DND-41 (cell line): Measurements from ENCODE around the gene ADH1C.

Experiments used
- ATAC-seq: fragments of 200-7000 bp; cut with Tn5 transposase; 3 replicates; pipeline ENCODE4 v1.9.1; 2021; ENCODE audit warnings: low read depth; ENCODE audit not compliant: insufficient read depth
- DNase-seq: peaks from one replicate; pipeline ENCODE4 v3.0.0-alpha.2; 2020
- H2AFZ ChIP-seq: 2 replicates; pipeline ENCODE4 v1.6.0; 2012; ENCODE audit warnings: low read depth, low read length
- H3K27ac ChIP-seq: 2 replicates; pipeline ENCODE4 v1.5.1; 2012; ENCODE audit warnings: low read length, inconsistent platforms
- H3K27me3 ChIP-seq: fragments of 200-600 bp; sonication (generic); 2 replicates; pipeline ENCODE4 v1.6.0; 2012; ENCODE audit warnings: low read length, mild to moderate bottlenecking, inconsistent platforms; ENCODE audit not compliant: insufficient read depth, poor library complexity
- H3K36me3 ChIP-seq: 2 replicates; pipeline ENCODE4 v1.5.1; 2012; ENCODE audit warnings: low read length, inconsistent platforms; ENCODE audit not compliant: insufficient read depth
- H3K4me1 ChIP-seq: 2 replicates; pipeline ENCODE4 v1.5.1; 2012; ENCODE audit warnings: mild to moderate bottlenecking, low read length; ENCODE audit not compliant: insufficient read depth
- H3K4me2 ChIP-seq: 2 replicates; pipeline ENCODE4 v1.6.0; 2012; ENCODE audit warnings: mild to moderate bottlenecking, moderate library complexity, low read length, inconsistent platforms; ENCODE audit not compliant: insufficient read depth
- H3K4me3 ChIP-seq, 2 experiments: fragments of 200-600 bp in 1 of 2; shearing (Covaris generic) in 1 of 2; 2 replicates each; pipeline ENCODE4 v1.5.1; 2012 to 2016; ENCODE audit warnings: inconsistent platforms in 2 of 2, low read length in 2 of 2, mild to moderate bottlenecking in 2 of 2, low read depth in 1 of 2, moderate library complexity in 1 of 2
- H3K79me2 ChIP-seq: 2 replicates; pipeline ENCODE4 v1.6.0; 2012; ENCODE audit warnings: low read length, inconsistent platforms; ENCODE audit not compliant: insufficient read depth
- H3K9ac ChIP-seq: 2 replicates; pipeline ENCODE4 v1.6.0; 2012; ENCODE audit warnings: low read depth, mild to moderate bottlenecking, inconsistent platforms, low read length, moderate library complexity
- H3K9me3 ChIP-seq: 2 replicates; pipeline ENCODE4 v1.5.1; 2012; ENCODE audit warnings: low read length, moderate library complexity, mild to moderate bottlenecking, inconsistent platforms; ENCODE audit not compliant: insufficient read depth, severe bottlenecking
- H4K20me1 ChIP-seq: 2 replicates; pipeline ENCODE4 v1.6.0; 2012; ENCODE audit warnings: low read length; ENCODE audit not compliant: insufficient read depth
- EZH2 ChIP-seq: IDR thresholded peaks from 3 replicates; pipeline ENCODE4 v1.6.1; 2012; ENCODE audit warnings: borderline replicate concordance, low read depth, mild to moderate bottlenecking, moderate library complexity, low read length, inconsistent platforms; ENCODE audit not compliant: severe bottlenecking
- TF ChIP-seq, protein P1 (sequence below): IDR thresholded peaks from 2 replicates; pipeline ENCODE4 v1.5.1; 2012; ENCODE audit warnings: borderline replicate concordance, low read length, moderate library complexity, mild to moderate bottlenecking; ENCODE audit not compliant: poor library complexity, severe bottlenecking; ENCODE audit errors: extremely low read depth

Gene ADH1C

DNA sequence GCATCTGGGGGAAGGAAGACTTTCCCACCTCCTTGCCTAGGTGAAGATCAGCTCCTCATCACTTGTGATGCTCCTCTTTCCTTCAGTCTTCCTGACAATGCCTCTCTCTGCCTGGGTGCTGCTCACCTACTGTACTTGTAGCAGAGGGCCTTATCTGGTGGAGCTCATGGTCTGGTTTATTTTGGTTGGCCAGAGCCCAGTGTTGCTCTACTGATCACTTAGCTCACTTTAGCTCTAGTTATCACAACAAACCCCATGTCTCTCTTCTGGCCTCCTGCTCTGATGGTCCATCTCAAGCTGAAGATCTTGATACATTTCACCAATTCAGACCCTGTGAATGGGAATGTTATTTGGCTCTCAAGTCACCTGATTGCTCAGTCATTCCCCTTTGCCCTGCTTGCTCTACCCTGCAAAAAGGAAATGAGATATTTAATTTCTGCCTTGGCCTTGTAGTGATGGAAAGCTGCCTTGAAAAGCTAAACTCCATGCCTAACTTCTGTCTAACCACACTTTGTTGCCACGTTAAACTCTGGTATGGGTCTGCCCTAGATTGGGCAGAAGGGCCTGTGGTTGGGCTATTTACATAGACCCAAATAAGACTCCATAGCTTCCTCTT, 30.3 kb upstream of the ADH1C start:
- DNase-seq (no peak), ATAC-seq (no peak)
- H4K20me1 ChIP-seq: no peaks in the 10 kb centered on the region
- H3K36me3 ChIP-seq: no peaks in the 10 kb centered on the region
- H3K4me1 ChIP-seq: no peaks in the 10 kb centered on the region
- no peaks in the 10 kb centered on the region for H3K27me3 ChIP-seq
- H3K4me2 ChIP-seq: no peak overlapping the region
- no peak overlapping the region for H3K4me3 ChIP-seq
- H2AFZ ChIP-seq: no peak overlapping the region
- H3K9ac ChIP-seq: no peak overlapping the region
- no peaks in the 10 kb centered on the region for H3K79me2 ChIP-seq
- H3K9me3 ChIP-seq: peaks cover 3% of the 10 kb centered on the region
- TF ChIP-seq EZH2: no peak
- TF ChIP-seq, protein P1, sequence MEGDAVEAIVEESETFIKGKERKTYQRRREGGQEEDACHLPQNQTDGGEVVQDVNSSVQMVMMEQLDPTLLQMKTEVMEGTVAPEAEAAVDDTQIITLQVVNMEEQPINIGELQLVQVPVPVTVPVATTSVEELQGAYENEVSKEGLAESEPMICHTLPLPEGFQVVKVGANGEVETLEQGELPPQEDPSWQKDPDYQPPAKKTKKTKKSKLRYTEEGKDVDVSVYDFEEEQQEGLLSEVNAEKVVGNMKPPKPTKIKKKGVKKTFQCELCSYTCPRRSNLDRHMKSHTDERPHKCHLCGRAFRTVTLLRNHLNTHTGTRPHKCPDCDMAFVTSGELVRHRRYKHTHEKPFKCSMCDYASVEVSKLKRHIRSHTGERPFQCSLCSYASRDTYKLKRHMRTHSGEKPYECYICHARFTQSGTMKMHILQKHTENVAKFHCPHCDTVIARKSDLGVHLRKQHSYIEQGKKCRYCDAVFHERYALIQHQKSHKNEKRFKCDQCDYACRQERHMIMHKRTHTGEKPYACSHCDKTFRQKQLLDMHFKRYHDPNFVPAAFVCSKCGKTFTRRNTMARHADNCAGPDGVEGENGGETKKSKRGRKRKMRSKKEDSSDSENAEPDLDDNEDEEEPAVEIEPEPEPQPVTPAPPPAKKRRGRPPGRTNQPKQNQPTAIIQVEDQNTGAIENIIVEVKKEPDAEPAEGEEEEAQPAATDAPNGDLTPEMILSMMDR: no peak
- H3K27ac ChIP-seq: no peak overlapping the region

DNA sequence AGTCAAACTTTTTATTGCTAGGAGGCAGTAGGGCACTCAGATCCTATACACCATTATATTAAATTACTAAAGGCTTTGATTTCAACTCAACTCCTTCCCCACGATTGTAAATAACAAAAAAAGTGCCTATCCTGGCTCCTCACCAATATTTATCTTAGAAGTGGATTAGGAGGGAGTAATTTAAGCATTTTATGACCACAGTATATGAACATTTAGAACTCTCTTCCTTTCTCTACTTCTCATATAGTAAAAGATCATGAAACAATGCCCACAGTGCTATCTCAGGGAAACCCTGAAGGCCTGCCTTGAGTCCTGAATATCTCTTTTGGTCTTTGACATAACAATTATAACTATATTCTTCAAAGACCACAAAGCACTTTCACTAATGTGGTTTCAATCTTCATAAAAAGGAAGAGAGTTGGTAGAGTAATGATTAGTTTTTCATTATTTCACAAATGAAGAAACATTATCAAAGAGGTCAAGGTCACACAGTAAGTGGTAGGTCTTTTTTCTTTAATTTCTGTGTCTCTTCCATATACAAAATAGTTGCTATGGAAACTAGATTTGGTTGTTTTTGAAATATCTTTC, 29.1 kb upstream of the ADH1C start:
- no peak for ATAC-seq
- Histone ChIP-seq H3K9ac (no peak overlapping the region), H4K20me1 (no peaks in the 10 kb centered on the region), H3K4me3 (no peak overlapping the region), H3K27me3 (no peaks in the 10 kb centered on the region), H3K79me2 (no peaks in the 10 kb centered on the region), H3K4me2 (no peak overlapping the region), H3K36me3 (no peaks in the 10 kb centered on the region), H3K9me3 (peaks cover 3% of the 10 kb centered on the region), H2AFZ (no peak overlapping the region), H3K27ac (no peak overlapping the region), H3K4me1 (no peaks in the 10 kb centered on the region)
- no peak for DNase-seq
- TF ChIP-seq EZH2: no peak
- TF ChIP-seq, protein P1: no peak

DNA sequence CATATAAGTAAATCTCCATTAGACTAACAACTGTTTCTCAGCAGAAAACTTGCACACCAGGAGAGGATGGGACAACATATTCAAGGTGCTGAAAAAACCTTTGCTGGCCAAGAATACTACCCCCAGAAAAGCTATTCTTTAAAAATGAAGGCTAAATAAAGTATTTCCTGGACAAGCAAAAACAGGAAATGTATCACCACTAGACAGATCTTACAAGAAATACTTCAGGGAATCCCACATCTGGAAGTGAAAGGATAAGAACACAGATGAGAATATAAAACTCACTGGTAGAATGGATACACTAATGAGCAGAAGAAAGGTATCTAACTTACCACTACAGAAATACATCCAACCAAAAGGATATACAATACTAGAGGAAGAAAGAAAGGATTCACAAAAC, 27.0 kb upstream of the ADH1C start:
- H3K9me3 ChIP-seq: peaks cover 6% of the 10 kb centered on the region
- H3K27me3 ChIP-seq: no peaks in the 10 kb centered on the region
- no peaks in the 10 kb centered on the region for H3K79me2 ChIP-seq
- no peaks in the 10 kb centered on the region for H4K20me1 ChIP-seq
- H3K36me3 ChIP-seq: no peaks in the 10 kb centered on the region
- no peaks in the 10 kb centered on the region for H3K4me1 ChIP-seq
- no peak for TF ChIP-seq EZH2
- TF ChIP-seq, protein P1: no peak
- DNase-seq: no peak
- no peak overlapping the region for H3K4me3 ChIP-seq
- no peak overlapping the region for H3K4me2 ChIP-seq
- H2AFZ ChIP-seq: no peak overlapping the region
- no peak overlapping the region for H3K9ac ChIP-seq
- no peak overlapping the region for H3K27ac ChIP-seq
- no peak for ATAC-seq
